Fibroblast of skin of right quadriceps (primary cell): Measurements from ENCODE around the gene CDH2.

Experiments
- DNase-seq: peaks from one replicate; pipeline ENCODE4 v3.0.0-alpha.2; 2013

Gene CDH2

GRCh38 chr18:28039691-28040090 lies 137.2 kb downstream of the CDH2 start:
- DNase-seq: no peak

- DNase-seq: peak; percentile 27
Observed at GRCh38 chr18:28039078-28039477, 137.9 kb downstream of the CDH2 start.

- no peak for DNase-seq
Observed at GRCh38 chr18:28036488-28036887, 140.4 kb downstream of the CDH2 start.

GRCh38 chr18:28034567-28034966 lies 142.4 kb downstream of the CDH2 start:
- DNase-seq: no peak

- no peak for DNase-seq
Observed at GRCh38 chr18:28032177-28032576, 144.8 kb downstream of the CDH2 start.

GRCh38 chr18:28030458-28030857 lies 146.5 kb downstream of the CDH2 start:
- DNase-seq: no peak

GRCh38 chr18:28027755-28028154 lies 149.2 kb downstream of the CDH2 start:
- DNase-seq: no peak

GRCh38 chr18:28019425-28020108 lies 157.4 kb downstream of the CDH2 start:
- DNase-seq: no peak

- no peak for DNase-seq
Observed at GRCh38 chr18:28018351-28018750, 158.6 kb downstream of the CDH2 start.

- DNase-seq: no peak
Observed at GRCh38 chr18:28015671-28016070, 161.3 kb downstream of the CDH2 start.

GRCh38 chr18:28013066-28013465 lies 163.9 kb downstream of the CDH2 start:
- DNase-seq: peak; percentile 34

- no peak for DNase-seq
Observed at GRCh38 chr18:28012336-28012735, 164.6 kb downstream of the CDH2 start.

GRCh38 chr18:28009589-28009988 lies 167.3 kb downstream of the CDH2 start:
- no peak for DNase-seq

- peak; percentile 67 for DNase-seq
Observed at GRCh38 chr18:28007841-28008240, 169.1 kb downstream of the CDH2 start.

GRCh38 chr18:28005164-28005563 lies 171.8 kb downstream of the CDH2 start:
- peak; percentile 40 for DNase-seq

- no peak for DNase-seq
Observed at GRCh38 chr18:28004606-28005005, 172.3 kb downstream of the CDH2 start.

- DNase-seq: peak; percentile 74
Observed at GRCh38 chr18:28003451-28003850, 173.5 kb downstream of the CDH2 start.

GRCh38 chr18:28002841-28003240 lies 174.1 kb downstream of the CDH2 start:
- DNase-seq: no peak

GRCh38 chr18:27996801-27997272 lies 180.1 kb downstream of the CDH2 start:
- DNase-seq: peak; percentile 54

- DNase-seq: no peak
Observed at GRCh38 chr18:27995770-27996502, 181.0 kb downstream of the CDH2 start.

GRCh38 chr18:27994571-27994970 lies 182.4 kb downstream of the CDH2 start:
- DNase-seq: no peak

GRCh38 chr18:27991391-27991790 lies 185.5 kb downstream of the CDH2 start:
- no peak for DNase-seq

- no peak for DNase-seq
Observed at GRCh38 chr18:27985832-27986231, 191.1 kb downstream of the CDH2 start.

- no peak for DNase-seq
Observed at GRCh38 chr18:27983780-27984179, 193.2 kb downstream of the CDH2 start.
